CD4-positive, alpha-beta T cell (primary cell): ENCODE measurements around the gene MEI1. TPM values are rescaled to one million over a fixed set of nuclear protein-coding genes. Genes with fewer than 3 reads are reported as not detected.

Experiments
- ATAC-seq: fragments of 200-7000 bp; cut with Tn5 transposase; one replicate; pipeline ENCODE4 v1.10.0; 2022; ENCODE audit warnings: mild to moderate bottlenecking; ENCODE audit not compliant: poor library complexity
- CTCF ChIA-PET: fragments of 350-600 bp; sonication (Branson Sonifier 250); formaldehyde crosslinking; loops from one replicate; lab custom pipeline; 2021; ENCODE audit warnings: antibody characterized with exemption, inconsistent platforms; lab: Charles Lee
- POLR2A ChIA-PET: fragments of 350-600 bp; sonication (Branson Sonifier 250); formaldehyde crosslinking; loops from one replicate; lab custom pipeline; 2021; ENCODE audit warnings: antibody characterized with exemption, inconsistent platforms; lab: Charles Lee
- DNase-seq, 14 experiments: peaks; one replicate each; pipeline ENCODE4 v3.0.0-alpha.2; 2013 to 2020; ENCODE audit warnings: mixed read lengths in 2 of 14
- H3K27ac ChIP-seq, 2 donors: one replicate each; pipeline versions ENCODE4 v1.5.1 to v1.7.0; 2013; ENCODE audit warnings: low read length in 2 of 2, low read depth in 1 of 2, mild to moderate bottlenecking in 1 of 2
- H3K27me3 ChIP-seq, 2 experiments: 1 replicate in 1 of 2; 2 replicates in 1 of 2; pipeline versions ENCODE4 v1.6.1 to v1.7.0; 2013; ENCODE audit warnings: low read length in 2 of 2, control low read depth in 1 of 2, mild to moderate bottlenecking in 1 of 2, moderate library complexity in 1 of 2; ENCODE audit not compliant: insufficient read depth in 2 of 2, control insufficient read depth in 1 of 2
- H3K36me3 ChIP-seq: one replicate; pipeline ENCODE4 v1.6.1; 2013; ENCODE audit warnings: low read length, control low read depth; ENCODE audit not compliant: insufficient read depth
- H3K4me1 ChIP-seq: one replicate; pipeline ENCODE4 v1.6.1; 2013; ENCODE audit warnings: low read length, control low read depth; ENCODE audit not compliant: insufficient read depth
- H3K4me3 ChIP-seq: one replicate; pipeline ENCODE4 v1.5.1; 2013; ENCODE audit warnings: mild to moderate bottlenecking, low read length, moderate library complexity
- H3K9me3 ChIP-seq, 2 experiments: 1 replicate in 1 of 2; 2 replicates in 1 of 2; pipeline versions ENCODE4 v1.6.1 to v1.7.0; 2013; ENCODE audit warnings: low read length in 2 of 2, mild to moderate bottlenecking in 2 of 2, control low read depth in 1 of 2, moderate library complexity in 1 of 2; ENCODE audit not compliant: control insufficient read depth in 1 of 2, insufficient read depth in 1 of 2
- H3K27ac Mint-ChIP-seq: one replicate; pipeline ENCODE4 v1.8.0; 2020; ENCODE audit warnings: mixed read lengths
- H3K27me3 Mint-ChIP-seq: one replicate; pipeline ENCODE4 v1.8.0; 2021; ENCODE audit warnings: mixed read lengths
- H3K36me3 Mint-ChIP-seq: one replicate; pipeline ENCODE4 v1.8.0; 2021; ENCODE audit warnings: low read depth, mixed read lengths
- H3K4me1 Mint-ChIP-seq: one replicate; pipeline ENCODE4 v1.8.0; 2021; ENCODE audit warnings: low read depth, mixed read lengths
- H3K4me3 Mint-ChIP-seq: one replicate; pipeline ENCODE4 v1.8.0; 2020; ENCODE audit warnings: mild to moderate bottlenecking, mixed read lengths
- H3K9me3 Mint-ChIP-seq: one replicate; pipeline ENCODE4 v1.8.0; 2020; ENCODE audit warnings: mixed read lengths
- intact Hi-C, 2 experiments: fragments of 100-400 bp; cut with DNase I in 1 of 2; cut with micrococcal nuclease in 1 of 2; formaldehyde crosslinking; loops; one replicate each; pipeline versions ENCODE4 v1.15.1 to v1.9.0; 2023 to 2025; cut with DNase I, micrococcal nuclease
- total RNA-seq, 174 experiments: library from RNA in 2 of 174; stranded (reverse) in 2 of 174; gene quantifications; one replicate each; pipeline ENCODE4 v1.2.3 and lab custom pipeline; 2021 to 2026
- TF ChIP-seq, protein P1 (sequence below): fragments of 200-600 bp; IDR thresholded peaks from one replicate; pipeline ENCODE4 v1.8.0; 2022; ENCODE audit warnings: antibody characterized with exemption, mild to moderate bottlenecking

The MEI1 gene
- total RNA-seq, 2 experiments from 2014 or later, result 64.4 to 81.0 TPM

DNA sequence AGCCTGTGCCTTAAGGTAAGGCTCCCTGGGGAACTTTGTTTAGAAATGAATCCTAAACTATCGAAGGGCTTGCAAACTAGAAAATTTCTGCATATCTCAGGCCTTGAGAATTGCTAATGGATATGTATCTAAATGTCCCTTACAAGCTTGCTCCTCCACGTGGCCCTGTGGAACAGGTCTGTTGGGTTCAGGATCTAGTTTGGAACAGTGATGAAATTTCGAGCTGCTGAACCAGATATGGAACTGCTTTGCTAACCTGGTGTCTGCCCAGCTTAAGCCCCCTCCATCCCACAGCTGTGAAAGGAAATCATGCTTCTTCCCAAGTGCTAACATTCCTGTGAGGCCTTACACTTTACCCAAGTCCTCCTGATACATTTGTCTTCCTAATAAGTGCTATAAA lies 145.2 kb downstream of the MEI1 start:
- Histone ChIP-seq H3K36me3 (peaks cover 3% of the 10 kb centered on the region), H3K27ac (no peak overlapping the region), H3K4me1 (peaks cover 40% of the 10 kb centered on the region), H3K4me3 (no peak overlapping the region), H3K9me3 (no peaks in the 10 kb centered on the region), H3K27me3 (no peaks in the 10 kb centered on the region)
- Mint-ChIP-seq H3K4me1 (peaks cover 71% of the 10 kb centered on the region), H3K27me3 (no peaks in the 10 kb centered on the region), H3K4me3 (no peak overlapping the region), H3K9me3 (no peaks in the 10 kb centered on the region), H3K27ac (peak overlapping the region; percentile 19), H3K36me3 (peaks cover under 1% of the 10 kb centered on the region)
- TF ChIP-seq, protein P1, sequence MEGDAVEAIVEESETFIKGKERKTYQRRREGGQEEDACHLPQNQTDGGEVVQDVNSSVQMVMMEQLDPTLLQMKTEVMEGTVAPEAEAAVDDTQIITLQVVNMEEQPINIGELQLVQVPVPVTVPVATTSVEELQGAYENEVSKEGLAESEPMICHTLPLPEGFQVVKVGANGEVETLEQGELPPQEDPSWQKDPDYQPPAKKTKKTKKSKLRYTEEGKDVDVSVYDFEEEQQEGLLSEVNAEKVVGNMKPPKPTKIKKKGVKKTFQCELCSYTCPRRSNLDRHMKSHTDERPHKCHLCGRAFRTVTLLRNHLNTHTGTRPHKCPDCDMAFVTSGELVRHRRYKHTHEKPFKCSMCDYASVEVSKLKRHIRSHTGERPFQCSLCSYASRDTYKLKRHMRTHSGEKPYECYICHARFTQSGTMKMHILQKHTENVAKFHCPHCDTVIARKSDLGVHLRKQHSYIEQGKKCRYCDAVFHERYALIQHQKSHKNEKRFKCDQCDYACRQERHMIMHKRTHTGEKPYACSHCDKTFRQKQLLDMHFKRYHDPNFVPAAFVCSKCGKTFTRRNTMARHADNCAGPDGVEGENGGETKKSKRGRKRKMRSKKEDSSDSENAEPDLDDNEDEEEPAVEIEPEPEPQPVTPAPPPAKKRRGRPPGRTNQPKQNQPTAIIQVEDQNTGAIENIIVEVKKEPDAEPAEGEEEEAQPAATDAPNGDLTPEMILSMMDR, result no peak
- POLR2A ChIA-PET, result interaction anchor here (7.2 kb wide), 1 partner anchor 11 kb away, joined by 41 read pairs; the partner anchor contains the start of gene SREBF2
- CTCF ChIA-PET, result interaction anchor here (0.9 to 2.7 kb wide), 2 partner anchors 11 to 96 kb away, joined by 3 to 8 read pairs; partner anchors contain the start of gene SREBF2
- intact Hi-C loops, result no loop called here
- no peak for ATAC-seq
- DNase-seq, result no peak

DNA sequence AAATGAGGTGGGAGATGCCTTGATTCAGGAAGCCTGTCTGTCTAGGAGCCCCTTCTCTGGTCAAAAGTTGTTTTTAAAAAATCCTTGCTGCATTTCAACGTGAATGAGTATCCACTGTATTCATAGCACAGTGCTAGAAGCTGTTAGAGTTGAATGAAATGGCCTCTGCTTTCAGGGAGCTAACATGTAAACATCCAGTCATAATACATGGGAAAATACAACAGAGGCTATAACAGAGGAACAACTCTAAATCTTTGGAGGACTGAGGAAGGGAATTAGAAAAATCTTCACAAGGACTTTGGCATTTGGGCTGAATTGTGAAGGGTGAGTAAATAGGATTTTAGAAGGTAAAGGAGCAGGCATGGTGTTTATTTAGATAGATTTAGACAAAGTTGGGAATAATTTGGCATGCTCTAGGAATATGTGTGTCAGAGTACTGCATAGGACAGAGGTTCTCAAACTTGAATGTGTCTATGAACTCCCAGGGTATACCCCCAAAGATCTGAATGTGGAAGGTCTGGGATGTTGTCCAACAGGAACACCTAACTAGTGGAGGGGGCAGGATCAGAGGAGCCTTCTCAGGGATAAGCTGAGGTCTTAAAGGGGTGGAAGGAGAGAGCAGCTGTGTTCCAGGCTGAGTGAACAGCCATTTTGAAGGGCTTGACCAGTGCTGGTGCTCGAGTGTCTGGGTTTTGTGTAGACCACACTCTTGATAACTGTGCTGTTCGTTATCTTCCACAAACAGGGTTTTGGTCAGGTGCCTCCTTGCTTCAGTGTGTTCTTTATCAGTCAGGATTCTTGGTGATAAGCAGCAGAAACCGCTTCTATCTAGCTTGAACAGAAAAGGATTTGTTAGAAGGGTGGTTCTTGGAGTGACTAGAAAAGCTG lies 146.3 kb downstream of the MEI1 start:
- CTCF ChIA-PET, result interaction anchor here (1.2 to 2.7 kb wide), 3 partner anchors 12 to 99 kb away, joined by 3 to 10 read pairs (median 8); partner anchors contain the start of gene SREBF2
- DNase-seq (no peak), ATAC-seq (no peak)
- H3K4me1 Mint-ChIP-seq, result peaks cover 65% of the 10 kb centered on the region
- POLR2A ChIA-PET, result interaction anchor here (0.9 to 7.2 kb wide), 3 partner anchors 12 to 95 kb away, joined by 3 to 41 read pairs (median 6); partner anchors contain the start of gene SREBF2
- H3K9me3 ChIP-seq, result no peaks in the 10 kb centered on the region
- H3K27ac Mint-ChIP-seq, result no peak overlapping the region
- no peak overlapping the region for H3K27ac ChIP-seq
- peaks cover 3% of the 10 kb centered on the region for H3K36me3 ChIP-seq
- H3K36me3 Mint-ChIP-seq, result no peaks in the 10 kb centered on the region
- TF ChIP-seq, protein P1, result no peak
- no peaks in the 10 kb centered on the region for H3K9me3 Mint-ChIP-seq
- H3K27me3 Mint-ChIP-seq, result no peaks in the 10 kb centered on the region
- H3K4me1 ChIP-seq, result peaks cover 40% of the 10 kb centered on the region
- intact Hi-C loops, result no loop called here
- no peak overlapping the region for H3K4me3 ChIP-seq
- H3K4me3 Mint-ChIP-seq, result no peak overlapping the region
- H3K27me3 ChIP-seq, result no peaks in the 10 kb centered on the region

DNA sequence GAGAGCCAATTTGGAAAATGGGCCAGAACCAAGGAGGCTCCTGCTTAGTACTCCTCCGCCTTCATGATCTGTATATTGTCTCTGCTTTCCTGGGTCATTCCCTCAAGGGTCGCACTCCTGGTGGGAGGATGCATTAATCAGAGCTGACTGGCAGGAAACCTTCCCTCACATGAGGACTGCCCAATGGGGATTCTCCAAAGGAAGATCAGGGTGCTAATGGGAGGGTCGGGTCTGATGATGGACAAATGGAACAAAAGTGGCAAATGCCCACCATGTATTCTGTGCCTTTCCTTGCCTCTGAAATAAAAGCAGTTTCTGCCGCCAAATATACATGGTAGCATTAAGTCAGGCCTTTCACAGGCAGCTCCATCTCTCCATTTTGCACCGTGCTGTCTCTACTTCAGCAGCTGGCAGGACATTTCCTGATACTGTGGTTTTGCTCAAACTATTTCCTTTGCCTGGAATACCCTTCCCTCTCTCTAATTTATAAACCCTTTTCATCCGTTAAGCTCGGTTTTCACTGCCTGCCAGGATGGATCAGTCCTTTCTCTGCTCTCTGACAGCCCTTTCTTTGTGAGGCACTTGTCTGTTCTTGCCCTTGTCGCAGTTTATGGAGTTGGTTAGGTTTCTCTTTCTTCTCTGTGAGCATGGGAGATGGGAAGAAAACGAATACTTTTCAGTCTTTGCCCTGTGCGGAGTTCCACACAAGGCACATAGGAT lies 147.1 kb downstream of the MEI1 start:
- no peak for DNase-seq

More for the DNA sequence above, 147.1 kb downstream of the MEI1 start:
- no peaks in the 10 kb centered on the region for H3K36me3 Mint-ChIP-seq
- CTCF ChIA-PET, result interaction anchor here (1.2 to 2.7 kb wide), 3 partner anchors 12 to 100 kb away, joined by 3 to 10 read pairs (median 8); partner anchors contain the start of gene SREBF2
- no peak overlapping the region for H3K4me3 Mint-ChIP-seq
- Histone ChIP-seq H3K27me3 (no peaks in the 10 kb centered on the region), H3K9me3 (no peaks in the 10 kb centered on the region), H3K36me3 (no peaks in the 10 kb centered on the region), H3K4me1 (peaks cover 40% of the 10 kb centered on the region), H3K27ac (no peak overlapping the region), H3K4me3 (no peak overlapping the region)
- no peaks in the 10 kb centered on the region for H3K9me3 Mint-ChIP-seq
- no peaks in the 10 kb centered on the region for H3K27me3 Mint-ChIP-seq
- POLR2A ChIA-PET, result interaction anchor here (0.9 to 7.2 kb wide), 3 partner anchors 13 to 94 kb away, joined by 3 to 41 read pairs (median 6); partner anchors contain the start of gene SREBF2
- H3K4me1 Mint-ChIP-seq, result peaks cover 57% of the 10 kb centered on the region
- ATAC-seq, result no peak
- TF ChIP-seq, protein P1, result no peak
- intact Hi-C loops, result no loop called here
- H3K27ac Mint-ChIP-seq, result no peak overlapping the region
